BJ (cell line): Measurements from ENCODE around the gene CDH2. TPM values are rescaled to one million over a fixed set of nuclear protein-coding genes. Genes with fewer than 3 reads are reported as not detected.

Experiments used
- CTCF ChIA-PET: fragments of 350-600 bp; formaldehyde crosslinking; extraction: SDS; loops from one replicate; lab custom pipeline; 2021; ENCODE audit warnings: antibody characterized with exemption, inconsistent platforms; lab: Yijun Ruan, JAX
- POLR2A ChIA-PET: fragments of 300-600 bp; sonication (Branson Sonifier 250); formaldehyde crosslinking; extraction: SDS; loops from one replicate; lab custom pipeline; 2021; ENCODE audit warnings: antibody characterized with exemption; lab: Charles Lee
- DNase-seq: peaks from one replicate; pipeline ENCODE4 v3.0.0-alpha.2; 2011; ENCODE audit warnings: low read depth
- H3K27me3 ChIP-seq: 2 replicates; pipeline ENCODE4 v1.6.0; 2011; ENCODE audit warnings: low read length; ENCODE audit not compliant: control insufficient read depth, insufficient read depth
- H3K36me3 ChIP-seq: 2 replicates; pipeline ENCODE4 v1.5.1; 2011; ENCODE audit warnings: low read length; ENCODE audit not compliant: control insufficient read depth, insufficient read depth
- H3K4me3 ChIP-seq: 2 replicates; pipeline ENCODE4 v1.5.1; 2011; ENCODE audit warnings: low read depth, mild to moderate bottlenecking, control low read depth, low read length
- CTCF ChIP-seq: IDR thresholded peaks from 2 replicates; pipeline ENCODE4 v1.5.1; 2011; ENCODE audit warnings: low read depth, mild to moderate bottlenecking, control low read depth, inconsistent platforms, low read length, moderate library complexity; ENCODE audit not compliant: insufficient read depth
- polyA plus RNA-seq: library from polyadenylated mRNA; depleted of rRNA; stranded (reverse); fragments of >200 nt; gene quantifications from 2 replicates; pipeline ENCODE4 v1.2.3, GENCODE V29; 2011

Gene CDH2
- polyA plus RNA-seq, 1 experiment, result 180 TPM

- Histone ChIP-seq H3K4me3 (no peak overlapping the region), H3K27me3 (no peaks in the 10 kb centered on the region), H3K36me3 (peaks cover 1% of the 10 kb centered on the region; the same call in 1 of the 2 replicates)
- TF ChIP-seq CTCF, result peak; percentile 53
- ChIA-PET CTCF (interaction anchor here (0.6 to 2.2 kb wide), 11 partner anchors 10 to 1636 kb away, joined by 3 to 7 read pairs (median 3); partner anchors contain the start of gene CDH2), POLR2A (no interaction called here)
- DNase-seq, result no peak
Observed at GRCh38 chr18:28013066-28013465, 163.9 kb downstream of the CDH2 start.

GRCh38 chr18:28012336-28012735, 164.6 kb downstream of the CDH2 start:
- POLR2A ChIA-PET, result no interaction called here
- CTCF ChIA-PET, result interaction anchor here (1.5 to 2.2 kb wide), 2 partner anchors 97 to 165 kb away, joined by 3 to 7 read pairs; partner anchors contain the start of gene CDH2
- Histone ChIP-seq H3K36me3 (peaks cover 1% of the 10 kb centered on the region; the same call in 1 of the 2 replicates), H3K27me3 (no peaks in the 10 kb centered on the region), H3K4me3 (no peak overlapping the region)
- no peak for DNase-seq
- no peak for TF ChIP-seq CTCF

GRCh38 chr18:28009589-28009988, 167.3 kb downstream of the CDH2 start:
- POLR2A ChIA-PET, result no interaction called here

GRCh38 chr18:28007841-28008240, 169.1 kb downstream of the CDH2 start:
- POLR2A ChIA-PET, result no interaction called here
- Histone ChIP-seq H3K27me3 (no peaks in the 10 kb centered on the region), H3K4me3 (no peak overlapping the region), H3K36me3 (peaks cover 4% of the 10 kb centered on the region)
- no peak for DNase-seq
- no peak for TF ChIP-seq CTCF
- CTCF ChIA-PET, result no interaction called here

More at GRCh38 chr18:28009589-28009988, 167.3 kb downstream of the CDH2 start:
- CTCF ChIA-PET, result no interaction called here
- no peak for DNase-seq
- Histone ChIP-seq H3K27me3 (no peaks in the 10 kb centered on the region), H3K36me3 (peaks cover 4% of the 10 kb centered on the region), H3K4me3 (no peak overlapping the region)
- no peak for TF ChIP-seq CTCF

- Histone ChIP-seq H3K27me3 (no peaks in the 10 kb centered on the region), H3K4me3 (no peak overlapping the region), H3K36me3 (peaks cover 4% of the 10 kb centered on the region)
- CTCF ChIA-PET, result interaction anchor here (1.2 kb wide), 1 partner anchor 12 kb away, joined by 4 read pairs; no protein-coding TSS in a partner anchor
- POLR2A ChIA-PET, result no interaction called here
- TF ChIP-seq CTCF, result no peak
- no peak for DNase-seq
Observed at GRCh38 chr18:28005164-28005563, 171.8 kb downstream of the CDH2 start.
